NCI-H2107 (cell line): Measurements from ENCODE around the gene DNAH5.

Experiments
- DNase-seq: peaks from one replicate; lab custom pipeline; 2025; lab: John Stamatoyannopoulos, UW

DNAH5 gene

GRCh38 chr5:13934921-13935320, 9.6 kb downstream of the DNAH5 start:
- no peak for DNase-seq

DNA sequence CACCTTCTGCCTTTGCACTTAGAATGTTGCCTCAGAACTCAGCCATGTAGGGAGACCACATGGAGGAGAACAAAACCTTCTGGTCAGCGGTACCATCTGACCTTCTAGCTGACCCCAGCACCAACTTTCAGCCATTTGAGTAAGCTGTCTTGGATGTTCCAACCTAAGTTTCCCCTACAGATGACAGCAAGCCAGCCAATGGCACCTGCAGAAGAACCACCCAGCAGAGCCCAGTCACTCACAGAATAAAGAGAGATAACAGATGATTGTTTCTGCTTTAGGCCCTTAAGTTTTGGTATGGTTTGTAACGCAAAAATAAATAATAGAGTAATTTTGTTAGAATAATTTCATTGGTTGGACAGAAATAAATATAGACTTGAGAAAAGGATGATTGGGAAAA, 10.4 kb downstream of the DNAH5 start:
- DNase-seq, result no peak

GRCh38 chr5:13932561-13932960, 11.9 kb downstream of the DNAH5 start:
- no peak for DNase-seq

DNA sequence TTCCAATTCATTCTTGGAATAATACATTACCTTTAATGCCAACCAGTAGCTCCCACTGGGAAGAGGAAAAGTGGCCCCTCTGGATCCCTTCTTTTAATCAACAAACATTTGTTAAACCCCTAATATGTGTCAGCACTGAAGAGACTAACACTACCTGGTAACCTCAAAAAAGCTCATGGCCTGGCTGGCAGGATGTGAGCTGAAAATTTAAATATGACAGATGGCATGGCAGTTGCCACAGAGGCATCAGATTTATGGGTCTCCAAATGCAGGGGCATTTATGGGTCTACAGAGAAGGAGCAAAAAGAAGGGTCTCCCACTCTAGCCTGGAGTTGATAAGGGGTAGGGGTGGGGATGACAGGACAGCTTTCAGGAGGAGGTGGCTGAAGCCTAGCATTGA, 12.5 kb downstream of the DNAH5 start:
- DNase-seq, result no peak

GRCh38 chr5:13930541-13931171, 13.8 kb downstream of the DNAH5 start:
- DNase-seq, result no peak

GRCh38 chr5:13926731-13927130, 17.8 kb downstream of the DNAH5 start:
- no peak for DNase-seq

- DNase-seq, result no peak
These were observed 22.9 kb downstream of the DNAH5 start for GRCh38 chr5:13921578-13921977.

- no peak for DNase-seq
These were observed 24.7 kb downstream of the DNAH5 start for GRCh38 chr5:13919786-13920185.

DNA sequence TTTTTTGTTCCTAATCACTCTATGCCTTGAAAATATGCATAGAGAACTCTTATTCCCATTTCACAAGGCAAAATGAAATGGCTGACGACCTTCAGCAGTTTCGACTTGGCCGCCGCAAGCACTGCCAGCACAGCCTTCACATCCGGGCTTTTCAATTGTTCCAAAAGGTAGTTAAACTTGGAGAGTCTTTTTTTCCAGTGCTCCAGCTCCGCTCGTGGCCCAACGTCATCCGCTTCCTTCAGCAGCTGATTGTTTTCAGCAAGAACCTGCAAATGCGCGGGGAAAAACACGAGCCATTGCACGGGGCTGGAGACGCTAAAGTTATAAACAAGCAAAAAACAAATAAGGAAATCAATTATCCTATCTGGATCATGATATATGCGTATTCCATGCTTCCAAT, 25.4 kb downstream of the DNAH5 start:
- no peak for DNase-seq

DNA sequence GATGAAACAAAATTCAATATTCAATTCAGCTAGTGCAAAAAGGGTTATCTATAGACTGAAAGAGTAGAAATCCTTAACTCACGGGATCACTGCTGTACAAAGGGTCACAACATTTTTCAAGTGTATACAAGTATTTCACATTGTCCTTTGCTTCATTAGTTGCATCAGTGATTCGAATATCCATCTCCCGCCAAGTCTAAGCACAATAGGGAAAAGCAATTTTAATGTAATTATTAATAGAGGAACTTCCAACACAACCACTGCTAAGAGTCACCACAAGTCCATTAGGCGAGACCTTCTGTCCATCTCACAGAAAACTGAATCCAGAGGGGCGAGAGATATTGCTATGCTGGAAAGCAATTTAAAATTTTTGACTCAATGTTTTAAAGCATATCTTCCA, 27.4 kb downstream of the DNAH5 start:
- no peak for DNase-seq

- DNase-seq, result no peak
These were observed 30.5 kb downstream of the DNAH5 start for GRCh38 chr5:13913962-13914361.

GRCh38 chr5:13910637-13911288, 33.7 kb downstream of the DNAH5 start:
- no peak for DNase-seq

DNA sequence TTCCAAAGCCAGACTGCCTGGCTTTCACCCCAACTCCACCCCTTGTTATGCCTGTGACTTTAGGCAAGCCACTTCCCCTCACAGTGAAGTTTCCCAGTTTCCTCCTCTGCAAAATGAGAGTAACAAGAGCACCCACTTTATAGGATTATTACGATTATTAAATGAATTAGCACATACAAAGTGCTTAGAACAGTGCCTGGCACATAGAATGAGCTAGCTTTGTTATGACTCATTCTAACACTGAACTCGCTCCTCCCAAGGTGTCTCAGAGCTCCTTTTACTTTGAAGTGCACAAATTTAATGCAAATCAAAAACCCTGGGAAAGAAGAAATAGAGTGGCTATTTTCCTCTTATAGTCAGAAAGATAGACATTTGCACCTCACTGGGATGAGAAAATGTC, 34.3 kb downstream of the DNAH5 start:
- DNase-seq, result no peak

GRCh38 chr5:13909271-13909670, 35.2 kb downstream of the DNAH5 start:
- DNase-seq, result no peak

DNA sequence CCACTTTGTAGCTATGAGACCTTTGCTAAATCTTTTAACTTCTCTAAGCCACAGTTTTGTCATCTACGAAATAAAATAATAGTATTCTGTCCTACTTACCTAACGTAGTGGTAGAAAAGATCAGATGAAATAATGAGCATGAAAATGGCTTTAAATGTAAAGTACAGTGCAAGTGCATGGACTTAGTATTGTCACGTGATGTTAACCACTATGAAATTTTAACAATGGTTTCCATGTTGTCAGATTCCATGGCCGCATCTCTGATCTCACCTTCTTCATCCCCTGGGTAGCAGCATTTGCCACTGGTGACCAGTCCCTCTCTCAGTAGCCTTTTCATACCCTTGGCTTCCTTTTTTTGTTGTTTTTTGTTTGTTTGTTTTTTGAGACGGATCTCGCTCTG, 45.9 kb downstream of the DNAH5 start:
- DNase-seq, result no peak

GRCh38 chr5:13878357-13878756, 66.1 kb downstream of the DNAH5 start:
- DNase-seq, result no peak

DNA sequence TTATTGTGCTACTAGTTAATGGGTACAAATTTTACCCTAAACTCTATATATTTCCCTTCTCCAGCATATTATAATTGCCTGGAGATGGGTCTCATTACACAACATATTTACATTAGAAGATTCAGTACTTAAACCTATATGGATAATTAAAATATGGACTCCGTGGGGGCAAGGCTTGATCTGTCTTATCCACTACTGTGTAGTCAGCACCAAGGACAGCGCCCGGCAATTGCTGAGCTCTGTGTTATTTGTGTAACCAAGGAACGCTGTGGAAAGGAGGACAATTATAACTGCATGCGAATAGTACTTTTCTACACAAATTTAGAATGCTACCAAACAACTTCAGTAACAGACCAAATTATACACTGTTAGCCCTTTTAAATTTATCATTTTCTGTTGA, 77.7 kb downstream of the DNAH5 start:
- no peak for DNase-seq

DNA sequence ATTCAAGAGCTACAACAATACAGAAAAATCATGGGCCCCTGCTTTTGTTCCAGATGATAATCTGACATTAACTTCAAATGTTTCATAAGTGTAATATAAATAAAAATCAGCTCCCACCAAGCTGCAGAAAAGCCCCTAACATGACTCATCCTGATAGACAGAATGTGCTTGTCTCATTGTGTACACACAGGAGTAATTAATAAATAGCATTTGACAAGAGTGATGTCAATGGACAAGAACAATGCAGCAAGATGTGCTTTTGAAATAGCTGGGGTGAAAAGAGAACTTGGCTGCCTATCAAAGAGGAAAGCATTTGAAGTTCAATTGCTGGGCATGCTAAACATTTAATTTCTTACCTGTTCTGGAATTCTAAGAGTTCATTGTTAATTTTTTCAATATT, 79.2 kb downstream of the DNAH5 start:
- DNase-seq, result no peak

- DNase-seq, result no peak
These were observed 84.3 kb downstream of the DNAH5 start for GRCh38 chr5:13860146-13860545.

DNA sequence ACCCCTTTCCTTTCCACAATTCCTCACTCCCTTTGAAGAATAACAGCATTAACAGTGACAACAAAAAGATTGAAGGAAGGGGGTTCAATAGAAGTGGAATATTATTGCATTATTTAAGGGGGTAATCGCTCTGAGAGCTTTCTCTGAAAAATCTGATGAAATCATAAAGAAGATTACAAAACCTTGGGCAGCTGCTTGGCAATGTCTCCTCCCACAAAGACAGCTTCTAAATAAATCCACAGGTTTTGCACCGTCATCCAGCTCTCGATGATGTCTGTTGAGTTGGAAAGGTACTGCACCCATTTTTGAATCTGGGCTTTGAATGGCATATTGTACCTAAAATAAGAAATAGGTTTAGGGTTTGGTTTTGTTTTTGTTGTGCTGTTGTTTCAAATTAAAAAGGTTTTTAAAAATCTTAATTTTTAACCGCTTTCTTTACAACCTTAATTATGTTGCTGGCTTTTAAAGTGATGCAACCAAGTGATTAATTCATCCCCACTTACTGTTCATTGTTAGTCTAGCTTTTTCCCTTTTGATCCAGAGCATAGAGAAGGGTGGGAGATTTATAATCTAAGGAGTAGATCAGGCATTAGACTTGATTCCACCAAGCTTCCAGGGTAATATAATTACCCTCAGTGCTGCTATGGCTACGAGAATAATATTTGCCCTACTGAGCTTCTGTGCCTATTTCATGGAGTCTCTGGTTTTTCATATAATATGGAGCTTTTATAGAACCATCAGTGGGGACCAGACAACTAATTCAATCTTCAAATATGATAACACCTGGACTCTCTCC, 85.0 kb downstream of the DNAH5 start:
- DNase-seq, result no peak

GRCh38 chr5:13843175-13843846, 101.2 kb downstream of the DNAH5 start:
- no peak for DNase-seq

DNA sequence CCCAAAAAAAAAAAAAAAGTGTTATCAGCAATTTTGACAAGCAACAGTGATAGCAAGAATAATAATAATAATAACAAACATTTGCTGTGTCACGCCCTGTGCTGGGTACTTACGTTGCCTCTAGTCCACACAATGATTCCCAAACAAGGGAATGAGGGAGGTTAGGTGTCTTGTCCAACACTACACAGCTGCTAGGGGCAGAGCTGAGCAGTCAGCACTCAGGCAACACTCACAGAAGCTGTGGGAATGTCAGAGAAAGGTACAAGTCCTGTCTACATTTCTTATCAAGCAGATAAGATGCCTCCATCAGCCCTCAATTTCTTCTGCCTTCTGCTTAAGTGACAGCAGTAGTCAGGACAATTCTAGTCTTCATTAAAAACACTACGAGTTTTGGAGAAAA, 111.0 kb downstream of the DNAH5 start:
- no peak for DNase-seq

DNA sequence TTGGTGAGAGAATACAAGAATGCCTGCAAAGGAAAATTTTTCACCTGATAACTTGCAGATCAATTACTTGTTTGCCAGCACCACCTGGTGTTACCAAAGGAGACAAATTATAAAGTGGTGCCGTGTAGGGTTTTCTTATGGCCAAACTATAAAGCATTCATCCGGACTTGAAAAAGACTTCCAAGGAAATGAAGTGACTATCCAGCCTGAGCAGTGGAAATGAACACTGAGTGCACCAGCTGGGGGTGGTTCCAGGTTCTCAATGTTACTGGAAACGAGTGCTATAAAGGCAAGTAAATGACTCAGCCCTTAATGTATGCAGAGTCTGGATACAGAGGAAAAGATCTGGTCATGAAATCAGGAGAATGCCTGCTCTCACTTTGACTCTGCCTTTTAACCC, 113.1 kb downstream of the DNAH5 start:
- DNase-seq, result no peak
